K562 (cell line): ENCODE results near the gene ZNF467. TPM values are rescaled to one million over a fixed set of nuclear protein-coding genes. Genes with fewer than 3 reads are reported as not detected.

Source experiments
- ATAC-seq: fragments of 200-7000 bp; cut with Tn5 transposase; 3 replicates; pipeline ENCODE4 v1.9.1; 2020; ENCODE audit warnings: moderate library complexity
- BruUV-seq: library from RNA; stranded (reverse); fragments of 400-500 nt; replicated peaks from 2 replicates; lab custom pipeline; 2021; lab: Mats Ljungman, UMichigan
- CTCF ChIA-PET: fragments of 300-600 bp; formaldehyde crosslinking; extraction: SDS; loops from one replicate; lab custom pipeline; 2021; ENCODE audit warnings: low intra/inter-chr PET ratio; lab: Yijun Ruan, JAX
- POLR2A ChIA-PET: fragments of 300-600, 350-650 bp; sonication (Branson Sonifier 250); formaldehyde crosslinking; extraction: SDS; loops from one replicate; lab custom pipeline; 2021; ENCODE audit warnings: antibody characterized with exemption, inconsistent platforms; lab: Yijun Ruan, JAX
- DNase-seq, 4 experiments: peaks; one replicate each; pipeline versions ENCODE4 v3.0.0 to v3.0.0-alpha.2; 2011 to 2018; ENCODE audit warnings: low spot score in 3 of 4, mixed read lengths in 3 of 4; ENCODE audit errors: extremely low read depth in 1 of 4
- FAIRE-seq: peaks from 2 replicates; lab custom pipeline; 2011; peaks lifted over from hg19 to GRCh38; lab: Jason Lieb, UNC
- H2AFZ ChIP-seq: 2 replicates; pipeline ENCODE4 v1.6.0; 2011; ENCODE audit warnings: low read depth, low read length, control low read depth, inconsistent platforms
- H3K27ac ChIP-seq: fragments of 200-600 bp; 3 replicates; pipeline ENCODE4 v1.8.0; 2011; ENCODE audit warnings: low read depth, mild to moderate bottlenecking, control low read depth, inconsistent platforms, low read length, moderate library complexity, mixed read lengths; ENCODE audit errors: extremely low read depth
- H3K27me3 ChIP-seq, 2 experiments: fragments of 300-600 bp in 1 of 2; 2 replicates in 1 of 2; 3 replicates in 1 of 2; pipeline versions ENCODE4 v1.6.0 to v1.8.0; 2011; ENCODE audit warnings: inconsistent platforms in 2 of 2, low read length in 2 of 2, mild to moderate bottlenecking in 1 of 2, mixed read lengths in 1 of 2, moderate library complexity in 1 of 2; ENCODE audit not compliant: control insufficient read depth in 2 of 2, insufficient read depth in 2 of 2
- H3K36me3 ChIP-seq: fragments of 300-600 bp; 3 replicates; pipeline ENCODE4 v1.8.0; 2011; ENCODE audit warnings: mild to moderate bottlenecking, low read length, inconsistent platforms; ENCODE audit not compliant: control insufficient read depth, insufficient read depth
- H3K4me1 ChIP-seq, 2 experiments: fragments of 200-600 bp in 1 of 2; replicated peaks in 1 of 2; 2 replicates in 1 of 2; 3 replicates in 1 of 2; pipeline versions ENCODE4 v1.5.1 to v1.8.0; 2011; ENCODE audit warnings: inconsistent platforms in 2 of 2, low read length in 2 of 2, mild to moderate bottlenecking in 1 of 2, mixed read lengths in 1 of 2, moderate library complexity in 1 of 2; ENCODE audit not compliant: control insufficient read depth in 2 of 2, insufficient read depth in 2 of 2
- H3K4me2 ChIP-seq: 2 replicates; pipeline ENCODE4 v1.6.1; 2011; ENCODE audit warnings: low read length, control low read depth, inconsistent platforms, mixed read lengths; ENCODE audit not compliant: insufficient read depth
- H3K4me3 ChIP-seq: fragments of 200-600 bp; sonication (generic), shearing (Covaris generic); 2 replicates; pipeline ENCODE4 v1.5.1; 2016; ENCODE audit warnings: control low read depth, inconsistent platforms
- H3K79me2 ChIP-seq: fragments of 200-600 bp; 3 replicates; pipeline ENCODE4 v1.8.0; 2011; ENCODE audit warnings: low read length, inconsistent platforms; ENCODE audit not compliant: control insufficient read depth, insufficient read depth
- H3K9ac ChIP-seq, 2 experiments: 2 replicates each; pipeline versions ENCODE4 v1.6.0 to v1.6.1; 2011; ENCODE audit warnings: low read depth in 2 of 2, low read length in 2 of 2, control low read depth in 1 of 2, inconsistent platforms in 1 of 2, mild to moderate bottlenecking in 1 of 2, mixed read lengths in 1 of 2; ENCODE audit not compliant: insufficient read depth in 1 of 2
- H3K9me1 ChIP-seq: one replicate; pipeline ENCODE4 v1.6.0; 2011; ENCODE audit warnings: inconsistent platforms, mild to moderate bottlenecking, low read length, moderate library complexity; ENCODE audit not compliant: control insufficient read depth, insufficient read depth
- H3K9me3 ChIP-seq: replicated peaks from 2 replicates; pipeline ENCODE4 v1.5.1; 2011; ENCODE audit warnings: low read depth, low read length, inconsistent platforms; ENCODE audit not compliant: control insufficient read depth, insufficient read depth
- H4K20me1 ChIP-seq: replicated peaks from 2 replicates; pipeline ENCODE4 v1.6.1; 2011; ENCODE audit warnings: low read length, inconsistent platforms, mixed read lengths; ENCODE audit not compliant: control insufficient read depth, insufficient read depth
- DACH1 ChIP-seq: fragments of 450-650 bp; IDR thresholded peaks from 2 replicates; pipeline ENCODE4 v1.6.1; 2018; ENCODE audit not compliant: partially characterized antibody
- L3MBTL2 ChIP-seq: fragments of 450-650 bp; IDR thresholded peaks from 2 replicates; pipeline ENCODE4 v1.6.1; 2016; ENCODE audit warnings: mild to moderate bottlenecking, moderate library complexity
- RBM39 ChIP-seq: fragments of 200-400 bp; formaldehyde crosslinking; optimal IDR thresholded peaks from 2 replicates; pipeline ENCODE3; 2018; ENCODE audit warnings: low read depth, low read length
- SMARCB1 ChIP-seq: IDR thresholded peaks from 2 replicates; pipeline ENCODE4 v1.6.1; 2011; ENCODE audit warnings: improper control_type of control experiment, low read depth; ENCODE audit not compliant: insufficient read length
- WGBS: fragments of 100-300 bp; shearing (Covaris generic); methylation state at CpG from one replicate; pipeline ENCODE4 v1.1.6; 2016; ENCODE audit warnings: low coverage, mixed read lengths; ENCODE audit not compliant: insufficient coverage; ENCODE audit errors: missing lambda C conversion rate; 5-methylcytosine and 5-hydroxymethylcytosine counted together
- in situ Hi-C: fragments of 300-500 bp; cut with MboI; formaldehyde crosslinking; loops from 4 replicates; pipeline ENCODE4 v1.15.0; 2018; ENCODE audit warnings: inconsistent platforms, mixed read lengths
- intact Hi-C: fragments of 100-400 bp; cut with micrococcal nuclease; formaldehyde crosslinking; loops from 2 replicates; pipeline ENCODE4 v1.14.2; 2022
- polyA plus RNA-seq, 8 experiments: library from polyadenylated mRNA; depleted of rRNA in 4 of 8; stranded (reverse) in 5 of 8; unstranded in 3 of 8; fragments of >200 nt; fragmentation: Nextera tagmentation in 2 of 8; fragmentation: Illumina TruSeq in 1 of 8; extraction: Ambion mirVana in 2 of 8; extraction: Trizol in 1 of 8; gene quantifications; 2 replicates each; pipeline versions ENCODE4 v1.2.1 to v1.2.3, GENCODE V29; 2011 to 2014; ENCODE audit warnings: inconsistent platforms in 1 of 8, missing spikeins in 1 of 8
- total RNA-seq, 7 experiments: library from RNA; depleted of rRNA in 6 of 7; stranded (reverse); fragments of >200 nt in 6 of 7; fragmentation: Illumina TruSeq in 2 of 7; extraction: Trizol in 2 of 7; gene quantifications; 2 replicates each; pipeline versions ENCODE4 v1.2.1 to v1.2.3, GENCODE V29; 2011 to 2021; ENCODE audit warnings: low replicate concordance in 1 of 7

ZNF467 gene
- total and polyA plus RNA-seq, 9 of the 15 experiments (the other 6 are each of a cell fraction or from before 2014, with no cell fraction given): 0.32 to 14.2 (median 1.7) TPM

- ChIA-PET CTCF (interaction anchor here (0.7 to 2.8 kb wide), 2 partner anchors 81 to 912 kb away, joined by 3 to 23 read pairs; no protein-coding TSS in a partner anchor), POLR2A (interaction anchor here (1.2 to 1.6 kb wide), 4 partner anchors 10 to 119 kb away, joined by 3 to 5 read pairs (median 4); no protein-coding TSS in a partner anchor)
- intact Hi-C loops (no loop called here), in situ Hi-C loops (no loop called here)
- Histone ChIP-seq H3K4me2 (no peak overlapping the region), H3K9me1 (no peaks in the 10 kb centered on the region), H2AFZ (no peak overlapping the region), H3K4me1 (peaks cover 4 to 7% of the 10 kb centered on the region in 2 experiments; a peak in 4 of 5 replicates), H3K9me3 (no peaks in the 10 kb centered on the region), H3K4me3 (no peak overlapping the region), H3K79me2 (no peaks in the 10 kb centered on the region), H3K27ac (no peak overlapping the region), H3K27me3 (peaks cover 13 to 24% of the 10 kb centered on the region in 2 experiments), H3K9ac (no peak overlapping the region), H3K36me3 (no peaks in the 10 kb centered on the region), H4K20me1 (0 out of 2 replicates have a peak, but pooled peaks cover 3% of the 10 kb centered on the region)
- ATAC-seq: no peak
- FAIRE-seq: no peak
- no peak for TF ChIP-seq L3MBTL2
- TF ChIP-seq RBM39: no peak
- TF ChIP-seq SMARCB1: no peak
- TF ChIP-seq DACH1: no peak
- BruUV-seq: no TSS peak
- 8% methylated on average over 4 of the region's 4 CpGs for WGBS
- no peak for DNase-seq
Measured at GRCh38 chr7:149743476-149744255, 29.7 kb downstream of the ZNF467 start.
